ENCODE results near the gene GIPC1. TPM values are rescaled to one million over a fixed set of nuclear protein-coding genes. Genes with fewer than 3 reads are reported as not detected.
"Not testable (repeated sequence)": the region's sequence is repeated elsewhere in the genome, so short reads cannot be mapped to it uniquely, and the experiment has no call there.

GIPC1 gene
- total RNA-seq, 1 experiment from 2014 or later, result 205 TPM

DNA sequence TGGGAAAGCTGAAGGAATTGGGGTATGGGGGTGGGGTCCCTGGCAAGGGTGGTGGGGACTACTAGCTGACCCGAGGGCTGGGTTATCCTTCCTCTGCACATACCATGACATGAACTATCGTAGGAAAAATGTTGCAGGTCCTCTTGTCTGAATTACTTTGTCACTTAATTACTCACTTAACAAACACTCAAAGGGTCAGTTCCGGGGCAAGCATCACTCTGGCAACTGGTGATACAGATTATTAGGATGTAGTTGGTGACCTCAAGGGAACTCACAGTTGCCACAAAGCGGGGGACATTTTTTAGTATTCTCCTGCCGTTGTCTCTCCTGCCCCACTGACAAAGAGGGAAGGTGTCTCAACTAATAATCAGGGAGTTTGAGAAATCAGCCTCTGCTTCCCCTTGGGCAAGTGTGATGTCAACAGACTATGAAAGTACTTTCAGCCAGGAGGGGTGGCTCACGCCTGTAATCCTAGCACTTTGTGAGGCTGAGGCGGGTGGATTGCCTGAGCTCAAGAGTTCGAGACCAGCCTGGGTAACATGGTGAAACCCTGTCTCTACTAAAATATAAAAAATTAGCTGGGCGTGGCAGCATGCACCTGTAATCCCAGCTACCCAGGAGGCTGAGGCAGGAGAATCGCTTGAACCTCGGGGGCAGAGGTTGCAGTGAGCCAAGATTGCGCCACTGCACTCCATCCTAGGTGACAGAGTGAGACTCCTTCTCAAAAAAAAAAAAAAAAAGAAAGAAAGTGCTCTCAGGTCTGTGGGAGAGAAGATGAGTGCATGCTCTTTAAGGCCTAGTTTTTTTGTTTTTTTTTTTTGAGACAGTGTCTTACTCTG, 12.0 kb upstream of the GIPC1 start:
- H3K27me3 ChIP-seq (ENCODE audit: insufficient read depth, low read depth), result no peaks in the 10 kb centered on the region
- intact Hi-C loops (cut with micrococcal nuclease; ENCODE audit: unreplicated experiment), result loop anchor here (2.0 to 5.0 kb wide), 2 partner anchors 501 to 661 kb away; partner anchors contain the start of gene RFX1
- ChIA-PET POLR2A (ENCODE audit: unreplicated experiment) (interaction anchor here (0.6 to 0.7 kb wide), 2 partner anchors 31 to 158 kb away, joined by 3 to 6 read pairs; no protein-coding TSS in a partner anchor), CTCF (no interaction called here)
- H3K4me3 ChIP-seq, result peak overlapping the region; percentile 15; the same call in 1 of the 2 replicates
- TF ChIP-seq, protein P1, sequence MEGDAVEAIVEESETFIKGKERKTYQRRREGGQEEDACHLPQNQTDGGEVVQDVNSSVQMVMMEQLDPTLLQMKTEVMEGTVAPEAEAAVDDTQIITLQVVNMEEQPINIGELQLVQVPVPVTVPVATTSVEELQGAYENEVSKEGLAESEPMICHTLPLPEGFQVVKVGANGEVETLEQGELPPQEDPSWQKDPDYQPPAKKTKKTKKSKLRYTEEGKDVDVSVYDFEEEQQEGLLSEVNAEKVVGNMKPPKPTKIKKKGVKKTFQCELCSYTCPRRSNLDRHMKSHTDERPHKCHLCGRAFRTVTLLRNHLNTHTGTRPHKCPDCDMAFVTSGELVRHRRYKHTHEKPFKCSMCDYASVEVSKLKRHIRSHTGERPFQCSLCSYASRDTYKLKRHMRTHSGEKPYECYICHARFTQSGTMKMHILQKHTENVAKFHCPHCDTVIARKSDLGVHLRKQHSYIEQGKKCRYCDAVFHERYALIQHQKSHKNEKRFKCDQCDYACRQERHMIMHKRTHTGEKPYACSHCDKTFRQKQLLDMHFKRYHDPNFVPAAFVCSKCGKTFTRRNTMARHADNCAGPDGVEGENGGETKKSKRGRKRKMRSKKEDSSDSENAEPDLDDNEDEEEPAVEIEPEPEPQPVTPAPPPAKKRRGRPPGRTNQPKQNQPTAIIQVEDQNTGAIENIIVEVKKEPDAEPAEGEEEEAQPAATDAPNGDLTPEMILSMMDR (conservative IDR thresholded peaks at IDR 0.05), result no peak
- no peak for TF ChIP-seq EZH2 (IDR thresholded peaks at IDR 0.05; ENCODE audit: low read depth)
- peak overlapping the region; percentile 99 for H3K27ac ChIP-seq
- peaks cover 21% of the 10 kb centered on the region for H3K79me2 ChIP-seq (ENCODE audit: low read depth)
- no peaks in the 10 kb centered on the region for H4K20me1 ChIP-seq (ENCODE audit: insufficient read depth)
- H3K36me3 ChIP-seq (ENCODE audit: low read depth), result no peaks in the 10 kb centered on the region
- no peaks in the 10 kb centered on the region for H3K9me3 ChIP-seq (ENCODE audit: insufficient read depth, low read depth)
- H2AFZ ChIP-seq, result no peak overlapping the region
- peaks cover 94% of the 10 kb centered on the region for H3F3A ChIP-seq (ENCODE audit: insufficient read depth, low read depth)
- BruUV-seq (replicated peaks), result no TSS peak
- peak overlapping the region; percentile 66 for H3K4me2 ChIP-seq
- H3K4me1 ChIP-seq (replicated peaks; ENCODE audit: insufficient read depth), result peaks cover 89% of the 10 kb centered on the region
- DNase-seq, result peak; percentile 76 to 100
- H3K9me2 ChIP-seq (ENCODE audit: insufficient read depth), result no peaks in the 10 kb centered on the region

DNA sequence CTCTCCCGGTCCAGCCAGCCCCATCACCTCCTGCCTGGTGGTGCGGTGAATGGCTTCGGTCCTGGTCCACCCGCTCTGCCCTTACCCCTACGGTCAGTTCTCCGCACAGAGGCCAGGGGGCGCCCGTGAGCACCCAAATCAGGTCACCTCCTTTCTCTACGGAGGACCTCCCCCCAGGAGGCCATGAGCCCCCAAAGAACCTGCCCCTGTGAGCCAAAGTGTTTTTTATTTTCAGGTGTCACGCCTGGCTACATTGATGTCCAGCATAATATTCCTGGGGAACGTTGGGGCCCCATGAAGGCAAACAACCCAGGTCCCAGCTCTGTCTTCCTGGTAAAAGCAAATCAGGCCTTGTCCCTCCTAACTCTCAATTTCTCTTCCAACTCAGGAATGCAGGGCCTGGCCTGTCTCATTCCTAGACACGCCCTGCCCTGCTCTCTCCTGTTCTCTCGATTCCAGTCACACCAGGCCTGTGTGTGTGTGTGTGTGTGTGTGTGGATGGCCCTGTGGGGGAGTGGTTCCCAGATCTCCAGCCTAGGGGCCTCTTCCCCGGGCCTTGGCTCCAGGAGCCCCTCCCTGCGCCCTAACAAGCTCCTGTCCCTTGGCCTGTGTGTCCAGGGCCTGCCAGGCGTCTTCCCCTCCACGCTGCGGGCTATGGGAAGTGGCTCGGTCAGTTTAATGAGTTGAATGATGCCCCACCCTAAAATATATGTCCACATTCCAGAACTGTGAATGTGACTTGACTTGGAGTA, 9.7 kb upstream of the GIPC1 start:
- Histone ChIP-seq H3K27ac (peak overlapping the region; percentile 99), H3K27me3 (ENCODE audit: insufficient read depth, low read depth) (no peaks in the 10 kb centered on the region), H3K4me3 (peak overlapping the region; percentile 45; the same call in 1 of the 2 replicates), H3K79me2 (ENCODE audit: low read depth) (peaks cover 21% of the 10 kb centered on the region), H3K9me2 (ENCODE audit: insufficient read depth) (no peaks in the 10 kb centered on the region), H3K9me3 (ENCODE audit: insufficient read depth, low read depth) (no peaks in the 10 kb centered on the region), H2AFZ (no peak overlapping the region), H3K4me1 (replicated peaks; ENCODE audit: insufficient read depth) (peaks cover 83% of the 10 kb centered on the region), H3F3A (ENCODE audit: insufficient read depth, low read depth) (peaks cover 83% of the 10 kb centered on the region), H4K20me1 (ENCODE audit: insufficient read depth) (no peaks in the 10 kb centered on the region), H3K36me3 (ENCODE audit: low read depth) (no peaks in the 10 kb centered on the region), H3K4me2 (peak overlapping the region; percentile 66)
- TF ChIP-seq, protein P1 (conservative IDR thresholded peaks at IDR 0.05), result peak; percentile 99
- TF ChIP-seq EZH2 (IDR thresholded peaks at IDR 0.05; ENCODE audit: low read depth), result no peak
- ChIA-PET CTCF (interaction anchor here (1.0 to 2.1 kb wide), 4 partner anchors 10 to 412 kb away, joined by 4 to 10 read pairs (median 8); no protein-coding TSS in a partner anchor), POLR2A (ENCODE audit: unreplicated experiment) (interaction anchor here (0.6 to 1.3 kb wide), 8 partner anchors 8 to 913 kb away, joined by 3 to 14 read pairs (median 6); partner anchors contain the start of genes AKAP8L, ASF1B and DNAJB1)
- intact Hi-C loops (cut with micrococcal nuclease; ENCODE audit: unreplicated experiment), result loop anchor here (1.0 to 5.0 kb wide), 3 partner anchors 10 to 659 kb away; partner anchors contain the start of gene RFX1
- peak; percentile 97 to 100 for DNase-seq
- BruUV-seq (replicated peaks), result TSS peak; percentile 48

DNA sequence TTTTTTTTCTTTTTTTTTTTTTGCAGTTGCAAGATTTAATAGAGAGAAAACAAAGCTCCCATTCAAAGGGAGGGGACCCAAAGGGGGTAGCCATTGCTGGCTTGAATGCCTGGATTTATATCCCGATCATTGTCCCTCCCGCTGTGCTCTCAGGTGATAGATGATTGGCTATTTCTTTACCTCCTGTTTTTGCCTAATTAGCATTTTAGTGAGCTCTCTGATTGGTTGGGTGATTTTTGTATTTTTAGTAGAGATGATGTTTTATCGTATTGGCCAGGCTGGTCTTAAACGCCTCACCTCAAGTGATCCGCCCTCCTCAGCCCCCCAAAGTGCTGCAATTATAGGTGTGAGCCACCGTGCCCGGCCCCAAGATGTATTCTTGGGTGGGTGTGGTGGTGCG, 8.6 kb upstream of the GIPC1 start:
- BruUV-seq (replicated peaks); H3K27me3 ChIP-seq (ENCODE audit: insufficient read depth, low read depth): not testable (repeated sequence)
- H3K4me1 ChIP-seq (replicated peaks; ENCODE audit: insufficient read depth), result peaks cover 72% of the 10 kb centered on the region

More for the DNA sequence above, 8.6 kb upstream of the GIPC1 start:
- H3K9me3 ChIP-seq (ENCODE audit: insufficient read depth, low read depth); H2AFZ ChIP-seq; intact Hi-C loops (cut with micrococcal nuclease; ENCODE audit: unreplicated experiment); H3K4me3 ChIP-seq; H4K20me1 ChIP-seq (ENCODE audit: insufficient read depth); H3K36me3 ChIP-seq (ENCODE audit: low read depth); DNase-seq; H3K9me2 ChIP-seq (ENCODE audit: insufficient read depth): not testable (repeated sequence)
- Histone ChIP-seq H3K27ac (peak overlapping the region; percentile 99), H3K79me2 (ENCODE audit: low read depth) (peaks cover 18% of the 10 kb centered on the region), H3K4me2 (peak overlapping the region; percentile 66), H3F3A (ENCODE audit: insufficient read depth, low read depth) (peaks cover 73% of the 10 kb centered on the region)
- ChIA-PET POLR2A (ENCODE audit: unreplicated experiment) (interaction anchor here (0.7 kb wide), 1 partner anchor 46 kb away, joined by 3 read pairs; no protein-coding TSS in a partner anchor), CTCF (interaction anchor here (0.6 to 2.1 kb wide), 6 partner anchors 9 to 1324 kb away, joined by 4 to 10 read pairs (median 5); partner anchors contain the start of gene DNAJB1)

Measured in PC-9 (cell line).